GM10266 (cell line): ENCODE data around the gene PPP1R27.

ENCODE experiments used
- DNase-seq: peaks from one replicate; pipeline ENCODE4 v3.0.0; 2012; ENCODE audit errors: extremely low spot score
- CTCF ChIP-seq: IDR thresholded peaks from 2 replicates; pipeline ENCODE4 v1.5.1; 2012; ENCODE audit warnings: mild to moderate bottlenecking, low read depth; ENCODE audit not compliant: control insufficient read depth, insufficient read depth; ENCODE audit errors: missing control alignments

PPP1R27 gene

GRCh38 chr17:81822996-81823819 lies 11.6 kb downstream of the PPP1R27 start:
- DNase-seq, result no peak
- no peak for TF ChIP-seq CTCF

DNA sequence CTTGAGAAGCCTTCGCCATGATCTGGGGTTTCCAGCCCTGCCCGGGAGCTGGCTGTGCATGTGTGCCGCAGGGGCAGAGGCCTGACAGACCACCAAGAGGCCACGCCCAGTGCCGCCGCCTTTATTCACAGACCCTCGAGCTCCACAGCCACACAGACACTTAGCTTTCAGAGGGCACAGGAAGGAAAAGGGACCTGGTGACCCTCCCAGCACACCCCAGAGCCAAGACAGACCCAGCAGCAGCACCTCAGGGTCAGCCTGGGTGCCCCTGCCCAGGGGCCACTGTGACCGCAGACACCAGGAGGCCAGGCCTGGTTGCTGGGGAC lies 12.6 kb downstream of the PPP1R27 start:
- no peak for TF ChIP-seq CTCF
- no peak for DNase-seq

DNA sequence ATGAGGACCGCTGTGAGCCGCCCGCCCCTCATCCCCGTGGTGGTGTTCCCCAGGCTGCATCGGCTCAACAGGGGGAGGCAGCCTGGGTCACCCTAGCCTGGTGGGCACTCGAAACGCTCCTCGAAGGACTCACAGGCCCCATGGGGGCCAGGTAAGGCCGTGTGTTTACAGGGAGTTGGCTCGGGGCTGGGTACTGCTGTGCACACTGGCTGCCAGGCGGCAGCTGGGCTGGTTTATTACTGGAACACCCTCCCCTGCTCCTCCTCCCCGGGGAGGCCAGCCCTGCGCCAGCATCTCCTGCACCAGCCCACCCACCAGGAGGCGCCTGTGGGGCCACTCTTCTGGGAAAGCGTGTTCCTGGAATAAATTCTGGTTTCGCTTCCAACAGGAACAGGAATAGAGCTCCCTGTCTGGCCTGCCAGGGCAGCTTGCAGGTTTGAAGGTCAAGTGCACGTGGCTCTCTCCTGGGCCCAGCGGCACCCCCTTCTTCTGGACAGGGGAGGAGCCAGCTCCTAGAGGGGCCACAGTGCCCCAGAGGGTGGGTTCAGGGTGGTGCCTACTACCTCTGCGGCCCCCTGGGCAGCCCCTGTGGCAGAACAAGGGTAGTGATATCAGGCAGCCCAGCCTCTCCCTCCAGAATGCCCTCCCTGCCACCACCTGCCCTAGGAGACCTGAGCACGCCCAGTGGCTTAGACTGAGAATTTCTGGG lies 13.1 kb downstream of the PPP1R27 start:
- DNase-seq, result no peak
- TF ChIP-seq CTCF, result no peak

GRCh38 chr17:81821147-81821546 lies 13.7 kb downstream of the PPP1R27 start:
- no peak for TF ChIP-seq CTCF
- no peak for DNase-seq

GRCh38 chr17:81819708-81820107 lies 15.1 kb downstream of the PPP1R27 start:
- TF ChIP-seq CTCF, result no peak
- DNase-seq, result no peak

DNA sequence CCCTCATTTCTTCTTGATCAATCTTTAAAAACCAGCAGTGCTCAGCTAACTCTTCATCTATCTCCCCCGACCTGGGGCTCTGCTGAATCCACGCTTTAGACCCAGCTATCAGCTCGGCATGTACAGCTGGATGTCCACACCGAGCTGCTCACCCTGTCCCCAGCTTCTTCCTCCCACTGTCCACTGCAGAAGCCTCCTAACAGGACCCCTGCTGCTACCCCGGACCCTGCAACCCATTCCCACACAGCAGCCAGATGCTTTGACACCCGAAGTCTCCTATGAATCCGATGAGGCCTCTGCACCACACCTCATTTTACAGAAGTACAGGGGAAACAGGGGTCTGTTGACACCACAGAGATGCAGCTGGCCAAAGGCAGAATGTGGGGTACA lies 17.1 kb downstream of the PPP1R27 start:
- no peak for DNase-seq
- TF ChIP-seq CTCF, result no peak

DNA sequence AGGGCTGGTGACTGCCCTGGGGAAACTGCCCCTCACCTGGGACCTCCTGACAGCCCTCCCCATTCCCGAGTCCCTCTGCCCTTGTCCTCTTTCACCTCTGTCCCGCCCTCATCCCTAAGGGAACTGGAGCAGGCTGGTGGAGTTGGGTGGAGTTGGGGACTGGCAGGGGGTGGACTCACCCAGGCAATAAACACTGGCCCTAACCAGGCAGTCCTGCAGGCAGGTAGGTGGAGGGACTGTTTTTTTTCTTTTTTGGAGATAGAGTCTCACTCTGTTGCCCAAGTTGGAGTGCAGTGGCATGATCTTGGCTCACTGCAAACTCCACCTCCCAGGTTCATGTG lies 19.2 kb downstream of the PPP1R27 start:
- no peak for DNase-seq
- no peak for TF ChIP-seq CTCF
